Spinal cord (tissue), 10 donors: ENCODE results near the gene CLEC5A. TPM values are rescaled to one million over a fixed set of nuclear protein-coding genes. Genes with fewer than 3 reads are reported as not detected.
"Not testable (repeated sequence)": the region's sequence is repeated elsewhere in the genome, so short reads cannot be mapped to it uniquely, and the experiment has no call there.

ENCODE experiments used
- DNase-seq, 6 donors: peaks; one replicate each; pipeline versions ENCODE4 v3.0.0 to v3.0.0-alpha.2; 2013 to 2015; ENCODE audit warnings: low spot score in 6 of 6, low read depth in 4 of 6
- H3K27ac ChIP-seq: one replicate; pipeline ENCODE4 v1.5.1; 2013; ENCODE audit warnings: low read depth, low read length, control low read depth
- H3K27me3 ChIP-seq: one replicate; pipeline ENCODE4 v1.6.1; 2013; ENCODE audit warnings: low read length; ENCODE audit not compliant: control insufficient read depth, insufficient read depth
- H3K36me3 ChIP-seq: one replicate; pipeline ENCODE4 v1.6.1; 2013; ENCODE audit warnings: low read length; ENCODE audit not compliant: control insufficient read depth, insufficient read depth
- H3K4me1 ChIP-seq: one replicate; pipeline ENCODE4 v1.6.1; 2013; ENCODE audit warnings: low read length; ENCODE audit not compliant: control insufficient read depth, insufficient read depth
- H3K4me3 ChIP-seq: one replicate; pipeline ENCODE4 v1.5.1; 2013; ENCODE audit warnings: low read depth, low read length, control low read depth
- H3K9me3 ChIP-seq: one replicate; pipeline ENCODE4 v1.6.1; 2013; ENCODE audit warnings: low read length; ENCODE audit not compliant: control insufficient read depth, insufficient read depth
- WGBS: methylation state at CpG from one replicate; pipeline ENCODE4 v1.1.5; 2013; ENCODE audit warnings: missing lambda C conversion rate; ENCODE audit not compliant: insufficient coverage; 5-methylcytosine and 5-hydroxymethylcytosine counted together
- long read RNA-seq, 4 donors: transcript quantifications; one replicate each; lab custom pipeline, GENCODE V29; 2026
- polyA plus RNA-seq, 2 donors: library from polyadenylated mRNA; unstranded; fragments of 120-200 nt; gene quantifications; one replicate each; pipeline ENCODE4 v1.2.1, GENCODE V29; 2013; ENCODE audit not compliant: insufficient read length in 2 of 2
- total RNA-seq, 2 donors: library from RNA; depleted of rRNA in 1 of 2; stranded (reverse); fragments of 120-200 nt in 1 of 2; fragments of >200 nt in 1 of 2; gene quantifications; one replicate each; pipeline versions ENCODE4 v1.2.3 to v1.2.4, GENCODE V29; 2013 to 2014
- donor health status: healthy.

CLEC5A gene
- total RNA-seq = 1 to 10 TPM in 1 of 2 donors, under 1 TPM in 1; 0.17 to 2.1 TPM
- under 1 TPM in 1 of 2 donors, not detected in 1; 0.05 TPM for polyA plus RNA-seq
- long read RNA-seq, donor 1 = 0 reads
- long read RNA-seq, donor 2 = 0 reads
- long read RNA-seq, donor 3 = 0 reads
- long read RNA-seq, donor 4 = 0 reads

GRCh38 chr7:141946796-141947195 is at the start of gene CLEC5A:
Gene CLEC5A (minus strand): TSS chr7:141946974. CDS start chr7:141946292, 682 bp downstream.
- no peak for DNase-seq
- no peaks in the 10 kb centered on the region for H3K36me3 ChIP-seq
- H3K4me1 ChIP-seq = no peaks in the 10 kb centered on the region
- H3K27me3 ChIP-seq = no peaks in the 10 kb centered on the region
- WGBS = no CpG with 5 or more reads among the region's 3 CpGs
- no peak within 1 kb of the TSS for H3K27ac ChIP-seq
- no peak within 1 kb of the TSS for H3K4me3 ChIP-seq
- H3K9me3 ChIP-seq = no peaks in the 10 kb centered on the region

- WGBS = no CpG with 5 or more reads among the region's 1 CpG
- no peak overlapping the region for H3K4me3 ChIP-seq
- no peaks in the 10 kb centered on the region for H3K4me1 ChIP-seq
- H3K9me3 ChIP-seq = no peaks in the 10 kb centered on the region
- H3K36me3 ChIP-seq = no peaks in the 10 kb centered on the region
- DNase-seq = no peak
- no peaks in the 10 kb centered on the region for H3K27me3 ChIP-seq
- H3K27ac ChIP-seq = no peak overlapping the region
Measured at GRCh38 chr7:141993354-141993753, 46.6 kb upstream of the CLEC5A start.

DNA sequence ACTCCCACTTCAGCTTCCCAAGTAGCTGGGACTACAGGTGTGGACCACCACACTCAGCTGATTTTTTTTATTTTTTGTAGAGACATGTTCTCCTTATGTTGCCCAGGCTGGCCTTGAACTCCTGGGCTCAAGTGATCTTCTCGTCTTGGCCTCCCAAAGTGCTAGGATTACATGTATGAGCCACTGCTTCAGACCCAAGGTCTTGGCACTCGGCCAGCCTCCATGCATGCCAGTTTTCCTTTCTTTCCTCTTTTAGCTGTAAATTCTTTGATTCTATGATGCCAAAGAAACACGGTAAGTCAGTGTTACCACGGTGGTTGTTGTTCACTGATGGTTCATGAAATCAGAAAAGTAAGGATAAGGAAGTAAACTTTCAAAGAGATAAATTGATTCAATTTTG is 45.9 kb upstream of the CLEC5A start:
- no peak for DNase-seq
- Histone ChIP-seq H3K27ac (no peak overlapping the region), H3K4me3 (no peak overlapping the region), H3K27me3 (no peaks in the 10 kb centered on the region), H3K9me3 (no peaks in the 10 kb centered on the region), H3K4me1 (no peaks in the 10 kb centered on the region), H3K36me3 (no peaks in the 10 kb centered on the region)
- 93% methylated on average over 1 of the region's 4 CpGs for WGBS

GRCh38 chr7:141992156-141992555 is 45.4 kb upstream of the CLEC5A start:
- Histone ChIP-seq H3K27me3 (no peaks in the 10 kb centered on the region), H3K4me1 (no peaks in the 10 kb centered on the region), H3K4me3 (no peak overlapping the region), H3K9me3 (no peaks in the 10 kb centered on the region), H3K27ac (no peak overlapping the region), H3K36me3 (no peaks in the 10 kb centered on the region)
- no peak for DNase-seq
- WGBS = no CpG with 5 or more reads among the region's 2 CpGs

GRCh38 chr7:141991140-141991539 is 44.4 kb upstream of the CLEC5A start:
- Histone ChIP-seq H3K27me3 (no peaks in the 10 kb centered on the region), H3K4me1 (no peaks in the 10 kb centered on the region)

GRCh38 chr7:141990011-141990725 is 43.4 kb upstream of the CLEC5A start:
- whole genome bisulfite sequencing = 65% methylated on average over 2 of the region's 2 CpGs

More at GRCh38 chr7:141991140-141991539, 44.4 kb upstream of the CLEC5A start:
- Histone ChIP-seq H3K27ac (no peak overlapping the region), H3K4me3 (no peak overlapping the region), H3K36me3 (no peaks in the 10 kb centered on the region), H3K9me3 (no peaks in the 10 kb centered on the region)
- DNase-seq = no peak
- WGBS = 100% methylated on average over 3 of the region's 6 CpGs

GRCh38 chr7:141987803-141988202 is 41.0 kb upstream of the CLEC5A start:
- WGBS = no CpG with 5 or more reads among the region's 4 CpGs

More at GRCh38 chr7:141990011-141990725, 43.4 kb upstream of the CLEC5A start:
- Histone ChIP-seq H3K4me3 (no peak overlapping the region), H3K9me3 (no peaks in the 10 kb centered on the region), H3K27ac (no peak overlapping the region), H3K4me1 (no peaks in the 10 kb centered on the region), H3K27me3 (no peaks in the 10 kb centered on the region), H3K36me3 (no peaks in the 10 kb centered on the region)
- DNase-seq = no peak

GRCh38 chr7:141986923-141987322 is 40.1 kb upstream of the CLEC5A start:
- Histone ChIP-seq H3K4me3 (no peak overlapping the region), H3K9me3 (no peaks in the 10 kb centered on the region), H3K27me3 (no peaks in the 10 kb centered on the region), H3K36me3 (no peaks in the 10 kb centered on the region), H3K4me1 (no peaks in the 10 kb centered on the region), H3K27ac (no peak overlapping the region)
- DNase-seq = no peak
- 87% methylated on average over 2 of the region's 2 CpGs for WGBS

More at GRCh38 chr7:141987803-141988202, 41.0 kb upstream of the CLEC5A start:
- not testable (repeated sequence) for H3K27ac ChIP-seq, H3K4me3 ChIP-seq, H3K9me3 ChIP-seq, DNase-seq, H3K4me1 ChIP-seq, H3K36me3 ChIP-seq, H3K27me3 ChIP-seq

- WGBS = 100% methylated on average over 5 of the region's 13 CpGs
- not testable (repeated sequence) for H3K27ac ChIP-seq, H3K36me3 ChIP-seq, H3K4me1 ChIP-seq, H3K27me3 ChIP-seq, H3K9me3 ChIP-seq, H3K4me3 ChIP-seq, DNase-seq
Measured at GRCh38 chr7:141985926-141986325, 39.2 kb upstream of the CLEC5A start.

GRCh38 chr7:141979568-141979967 is 32.8 kb upstream of the CLEC5A start:
- no CpG with 5 or more reads among the region's 2 CpGs for WGBS
- no peaks in the 10 kb centered on the region for H3K9me3 ChIP-seq
- DNase-seq = no peak
- H3K27ac ChIP-seq = no peak overlapping the region
- H3K36me3 ChIP-seq = no peaks in the 10 kb centered on the region
- no peaks in the 10 kb centered on the region for H3K27me3 ChIP-seq
- peaks cover 6% of the 10 kb centered on the region for H3K4me1 ChIP-seq
- H3K4me3 ChIP-seq = no peak overlapping the region
